Ovary (tissue), 9 donors: ENCODE data around the gene MIEN1. TPM values are rescaled to one million over a fixed set of nuclear protein-coding genes. Genes with fewer than 3 reads are reported as not detected.
A peak's percentile ranks its signal among the peaks of the same experiment; 100 is the strongest.

Experiments used
- DNase-seq, 5 donors: peaks; one replicate each; pipeline ENCODE4 v3.0.0-alpha.2; 2019 to 2020
- H3K27ac ChIP-seq, 2 donors: fragments of 200-600 bp; one replicate each; pipeline versions ENCODE4 v1.5.1 to v1.8.0; 2019 to 2022
- H3K27me3 ChIP-seq: fragments of 200-600 bp; one replicate; pipeline ENCODE4 v1.8.0; 2022
- H3K36me3 ChIP-seq: fragments of 200-600 bp; sonication (generic); one replicate; pipeline ENCODE4 v1.5.1; 2019
- H3K4me1 ChIP-seq: one replicate; pipeline ENCODE4 v1.8.1; 2013; ENCODE audit warnings: mild to moderate bottlenecking, moderate library complexity; ENCODE audit not compliant: insufficient read depth
- H3K4me3 ChIP-seq: fragments of 200-600 bp; sonication (generic); one replicate; pipeline ENCODE4 v1.5.1; 2017
- H3K9me3 ChIP-seq, 2 donors: fragments of 200-600 bp in 1 of 2; sonication (generic) in 1 of 2; one replicate each; pipeline versions ENCODE4 v1.5.1 to v1.8.1; 2013 to 2019; ENCODE audit warnings: mild to moderate bottlenecking in 1 of 2, moderate library complexity in 1 of 2
- CTCF ChIP-seq, 3 donors: fragments of 450-650 bp in 2 of 3; fragments of 200-600 bp in 1 of 3; IDR thresholded peaks; one replicate each; pipeline versions ENCODE4 v1.5.1 to v1.8.0; 2016 to 2022; ENCODE audit warnings: antibody characterized with exemption in 3 of 3, mild to moderate bottlenecking in 1 of 3
- EP300 ChIP-seq: sonication (generic); formaldehyde crosslinking; IDR thresholded peaks from one replicate; pipeline ENCODE4 v1.6.1; 2017; ENCODE audit warnings: antibody characterized with exemption
- POLR2A ChIP-seq: fragments of 450-650 bp; IDR thresholded peaks from one replicate; pipeline ENCODE4 v1.6.1; 2017; ENCODE audit warnings: antibody characterized with exemption, mild to moderate bottlenecking, moderate library complexity
- WGBS, 3 donors: extraction: QIAGEN DNeasy Blood & Tissue Kit in 1 of 3; methylation state at CpG; one replicate each; pipeline versions ENCODE4 v1.1.5 to v1.1.7; 2013 to 2017; 5-methylcytosine and 5-hydroxymethylcytosine counted together
- intact Hi-C, 4 donors: fragments of 100-400 bp; cut with DNase I; formaldehyde crosslinking; loops; one replicate each; pipeline versions ENCODE4 v1.11.0 to v1.15.1; 2022 to 2023
- polyA plus RNA-seq, 2 donors: library from polyadenylated mRNA; stranded (reverse); fragments of 200-250 nt in 1 of 2; fragments of 350-450 nt in 1 of 2; fragmentation: Illumina TruSeq in 1 of 2; extraction: RNeasy Lipid Tissue Mini Kit (QIAGEN cat#74804) in 1 of 2; gene quantifications; one replicate each; pipeline ENCODE4 v1.2.3, GENCODE V29; 2013 to 2014
- total RNA-seq, 7 donors: library from RNA; depleted of rRNA in 2 of 7; stranded (reverse); fragments of >200 nt in 2 of 7; fragmentation: NEBNext Ultra II Directional in 3 of 7; extraction: Animal tissue kit (Norgen Biotek cat#: 25700) in 3 of 7; gene quantifications; one replicate each; pipeline versions ENCODE4 v1.1.0 to v1.2.4, GENCODE V29; 2016 to 2023
- donor health status: DM: no; HTN: no; CAD: no; lungs with moderate emphysema.
- donor health status: DM: no; HTN: no; CAD: no.
- donor health status: Bipolar disorder and iron deficiency.
- donor health status: DM: yes; HTN: yes; CAD: no.
- donor health status: DM: no; HTN: no; CAD: no.
- donor health status: DM: yes; HTN: yes; CAD: no.

Gene MIEN1
- total and polyA plus RNA-seq, 9 donors, result 20.2 to 64.9 (median 25.5) TPM

GRCh38 chr17:39702901-39703893 lies 27.1 kb downstream of the MIEN1 start:
- intact Hi-C loops, result no loop called here
- DNase-seq, result no peak
- Histone ChIP-seq H3K4me3 (no peak overlapping the region), H3K27me3 (no peaks in the 10 kb centered on the region), H3K4me1 (peaks cover 12% of the 10 kb centered on the region), H3K27ac (no peak overlapping the region), H3K36me3 (no peaks in the 10 kb centered on the region), H3K9me3 (no peaks in the 10 kb centered on the region)
- 54 to 61% (median 57%) methylated on average over 11 to 12 of the region's 12 CpGs for WGBS, 3 donors
- TF ChIP-seq POLR2A (no peak), EP300 (no peak), CTCF (IDR thresholded peaks at IDR 0.05) (no peak)

DNA sequence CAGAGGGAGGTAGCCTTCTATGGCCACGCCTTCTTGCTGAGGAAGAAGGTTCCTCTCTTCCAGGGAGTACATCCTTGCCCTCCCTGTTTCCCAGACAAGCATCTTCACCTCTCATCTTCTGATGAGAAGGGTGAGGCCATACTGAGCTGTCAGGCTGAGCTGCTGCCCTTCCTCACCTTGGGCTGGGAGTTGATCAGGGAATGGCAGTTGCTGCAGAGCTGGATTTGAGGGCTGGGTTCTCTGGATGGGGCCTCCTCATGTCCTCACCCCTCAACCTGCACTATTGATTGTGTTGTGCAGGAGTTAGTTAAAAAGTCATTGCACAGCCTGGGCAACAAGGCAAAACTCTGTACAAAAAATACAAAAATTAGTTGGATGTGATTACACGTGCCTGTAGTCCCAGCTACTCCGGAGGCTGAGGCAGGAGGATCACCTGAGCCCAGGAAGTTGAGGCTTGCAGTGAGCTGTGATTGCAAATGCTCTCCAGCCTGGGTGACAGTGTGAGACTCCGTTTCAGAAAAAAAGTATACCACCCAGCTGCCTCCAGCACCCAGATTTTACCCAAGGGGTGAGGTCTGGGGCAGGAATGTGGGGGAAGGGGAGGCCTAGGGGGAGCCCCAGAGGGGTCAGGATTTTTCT lies 28.4 kb downstream of the MIEN1 start:
- no peaks in the 10 kb centered on the region for H3K27me3 ChIP-seq
- no peak for DNase-seq
- no peak overlapping the region for H3K4me3 ChIP-seq
- WGBS, 3 donors, result 76 to 84% (median 84%) methylated on average over 4 of the region's 4 CpGs
- TF ChIP-seq CTCF (IDR thresholded peaks at IDR 0.05), result no peak
- no peak for TF ChIP-seq EP300
- TF ChIP-seq POLR2A, result no peak
- H3K4me1 ChIP-seq, result peaks cover 12% of the 10 kb centered on the region
- H3K36me3 ChIP-seq, result no peaks in the 10 kb centered on the region
- no peaks in the 10 kb centered on the region for H3K9me3 ChIP-seq
- no peak overlapping the region for H3K27ac ChIP-seq
- intact Hi-C loops, result no loop called here

GRCh38 chr17:39701012-39701783 lies 29.1 kb downstream of the MIEN1 start:
- no peak overlapping the region for H3K27ac ChIP-seq
- H3K9me3 ChIP-seq, result no peaks in the 10 kb centered on the region
- no peak for DNase-seq
- no peaks in the 10 kb centered on the region for H3K27me3 ChIP-seq
- no peaks in the 10 kb centered on the region for H3K36me3 ChIP-seq
- 29 to 39% (median 31%) methylated on average over 10 of the region's 10 CpGs for WGBS, 3 donors
- intact Hi-C loops, result no loop called here
- peak overlapping the region; percentile 70 for H3K4me3 ChIP-seq
- TF ChIP-seq POLR2A (no peak), CTCF (IDR thresholded peaks at IDR 0.05) (no peak), EP300 (no peak)
- H3K4me1 ChIP-seq, result peaks cover 12% of the 10 kb centered on the region
